Neuronal stem cell (in vitro differentiated cells): ENCODE measurements around the gene SP5.
"Not testable (repeated sequence)": the region's sequence is repeated elsewhere in the genome, so short reads cannot be mapped to it uniquely, and the experiment has no call there.

Source experiments
- DNase-seq: peaks from one replicate; pipeline ENCODE4 v3.0.0-alpha.2; 2013; ENCODE audit warnings: low spot score
- H2AFZ ChIP-seq: one replicate; pipeline ENCODE4 v1.6.1; 2013; ENCODE audit warnings: mild to moderate bottlenecking, low read length, inconsistent platforms
- H2AK5ac ChIP-seq: 2 replicates; pipeline ENCODE4 v1.6.1; 2013; ENCODE audit warnings: low read depth, mild to moderate bottlenecking, inconsistent platforms, low read length, moderate library complexity, mixed read lengths
- H2BK120ac ChIP-seq: 2 replicates; pipeline ENCODE4 v1.6.1; 2013; ENCODE audit warnings: low read depth, mild to moderate bottlenecking, inconsistent platforms, low read length, moderate library complexity, mixed read lengths
- H2BK12ac ChIP-seq: one replicate; pipeline ENCODE4 v1.6.1; 2013; ENCODE audit warnings: low read length, inconsistent platforms
- H2BK15ac ChIP-seq: 2 replicates; pipeline ENCODE4 v1.6.1; 2013; ENCODE audit warnings: mild to moderate bottlenecking, low read length, inconsistent platforms, mixed read lengths
- H2BK5ac ChIP-seq: one replicate; pipeline ENCODE4 v1.6.1; 2013; ENCODE audit warnings: inconsistent platforms, mild to moderate bottlenecking, low read length, moderate library complexity
- H3K14ac ChIP-seq: one replicate; pipeline ENCODE4 v1.6.1; 2013; ENCODE audit warnings: low read length, inconsistent platforms
- H3K18ac ChIP-seq: 2 replicates; pipeline ENCODE4 v1.6.1; 2013; ENCODE audit warnings: low read length, inconsistent platforms
- H3K23ac ChIP-seq: 2 replicates; pipeline ENCODE4 v1.6.1; 2013; ENCODE audit warnings: low read depth, mild to moderate bottlenecking, mixed read lengths, low read length, inconsistent platforms; ENCODE audit not compliant: poor library complexity
- H3K27ac ChIP-seq: replicated peaks from 3 replicates; pipeline ENCODE4 v1.5.1; 2013; ENCODE audit warnings: low read length, inconsistent platforms
- H3K27me3 ChIP-seq, 3 experiments: 2 replicates each; pipeline ENCODE4 v1.6.1; 2013; ENCODE audit warnings: low read length in 3 of 3, mild to moderate bottlenecking in 2 of 3, inconsistent platforms in 1 of 3, low read depth in 1 of 3, mixed read lengths in 1 of 3, moderate library complexity in 1 of 3; ENCODE audit not compliant: control insufficient read depth in 3 of 3, insufficient read depth in 3 of 3
- H3K36me3 ChIP-seq, 2 donors: replicated peaks in 1 of 2; 2 replicates each; pipeline ENCODE4 v1.6.1; 2013; ENCODE audit warnings: low read length in 2 of 2; ENCODE audit not compliant: control insufficient read depth in 2 of 2, insufficient read depth in 2 of 2
- H3K4ac ChIP-seq: 2 replicates; pipeline ENCODE4 v1.6.1; 2013; ENCODE audit warnings: inconsistent platforms, mild to moderate bottlenecking, low read length, moderate library complexity
- H3K4me1 ChIP-seq, 2 donors: 1 replicate in 1 of 2; 2 replicates in 1 of 2; pipeline ENCODE4 v1.6.1; 2013; ENCODE audit warnings: low read length in 2 of 2, low read depth in 1 of 2; ENCODE audit not compliant: control insufficient read depth in 2 of 2, insufficient read depth in 1 of 2
- H3K4me2 ChIP-seq: one replicate; pipeline ENCODE4 v1.6.1; 2013; ENCODE audit warnings: mild to moderate bottlenecking, low read length, inconsistent platforms; ENCODE audit not compliant: insufficient read depth, poor library complexity, severe bottlenecking
- H3K4me3 ChIP-seq, 2 donors: 2 replicates each; pipeline ENCODE4 v1.5.1; 2013; ENCODE audit warnings: low read length in 2 of 2, mild to moderate bottlenecking in 2 of 2, inconsistent platforms in 1 of 2, moderate library complexity in 1 of 2
- H3K79me1 ChIP-seq: one replicate; pipeline ENCODE4 v1.6.1; 2013; ENCODE audit warnings: low read depth, mild to moderate bottlenecking, inconsistent platforms, low read length, moderate library complexity
- H3K9ac ChIP-seq: one replicate; pipeline ENCODE4 v1.6.1; 2013; ENCODE audit warnings: mild to moderate bottlenecking, low read depth, low read length, inconsistent platforms; ENCODE audit not compliant: poor library complexity
- H3K9me3 ChIP-seq, 2 donors: replicated peaks in 1 of 2; 2 replicates each; pipeline versions ENCODE3 to v1.6.1; 2013; ENCODE audit warnings: low read length in 2 of 2, mild to moderate bottlenecking in 2 of 2, inconsistent platforms in 1 of 2, low read depth in 1 of 2, mixed read lengths in 1 of 2, moderate library complexity in 1 of 2; ENCODE audit not compliant: control insufficient read depth in 2 of 2, insufficient read depth in 1 of 2
- H4K8ac ChIP-seq: one replicate; pipeline ENCODE4 v1.6.1; 2013; ENCODE audit warnings: low read depth, mild to moderate bottlenecking, inconsistent platforms, low read length, moderate library complexity
- H4K91ac ChIP-seq: one replicate; pipeline ENCODE4 v1.6.1; 2013; ENCODE audit warnings: low read length, low read depth, mild to moderate bottlenecking, inconsistent platforms; ENCODE audit not compliant: poor library complexity
- WGBS, 2 donors: extraction: QIAGEN DNeasy Blood & Tissue Kit; methylation state at CpG; one replicate each; pipeline ENCODE4 v1.1.7; 2013; ENCODE audit warnings: missing lambda C conversion rate in 2 of 2, mixed read lengths in 1 of 2; ENCODE audit not compliant: insufficient read length in 2 of 2, insufficient replicate concordance in 1 of 2; ENCODE audit errors: extremely low coverage in 2 of 2; 5-methylcytosine and 5-hydroxymethylcytosine counted together

SP5 gene

GRCh38 chr2:170671079-170671478 is 44.1 kb upstream of the SP5 start:
- Histone ChIP-seq H3K27ac (no peak overlapping the region), H3K4me2 (no peak overlapping the region), H3K9me3 (no peaks in the 10 kb centered on the region), H3K14ac (no peak overlapping the region), H3K9ac (no peak overlapping the region), H2BK15ac (no peak overlapping the region), H4K91ac (no peak overlapping the region), H3K18ac (no peak overlapping the region), H3K27me3 (no peaks in the 10 kb centered on the region), H2BK12ac (no peak overlapping the region), H2BK120ac (no peak overlapping the region), H3K4ac (no peak overlapping the region), H3K36me3 (no peaks in the 10 kb centered on the region), H2AFZ (no peak overlapping the region), H3K4me3 (no peak overlapping the region), H4K8ac (no peak overlapping the region), H3K4me1 (no peaks in the 10 kb centered on the region), H2BK5ac (no peak overlapping the region), H3K23ac (no peak overlapping the region), H3K79me1 (no peaks in the 10 kb centered on the region), H2AK5ac (no peak overlapping the region)
- no peak for DNase-seq
- WGBS, 2 donors = no CpG with 5 or more reads among the region's 9 CpGs

- H3K4ac ChIP-seq, H2BK120ac ChIP-seq, H3K23ac ChIP-seq, H2AFZ ChIP-seq, H2BK15ac ChIP-seq, H3K79me1 ChIP-seq, H2BK5ac ChIP-seq, H3K4me2 ChIP-seq, H2AK5ac ChIP-seq, H3K27ac ChIP-seq, H4K8ac ChIP-seq, H3K4me1 ChIP-seq, H3K9me3 ChIP-seq, H3K18ac ChIP-seq, H3K9ac ChIP-seq, H3K14ac ChIP-seq, H4K91ac ChIP-seq, DNase-seq, H2BK12ac ChIP-seq, H3K36me3 ChIP-seq, H3K27me3 ChIP-seq, H3K4me3 ChIP-seq: not testable (repeated sequence)
Observed at GRCh38 chr2:170674282-170674681, 40.9 kb upstream of the SP5 start.

GRCh38 chr2:170675701-170676100 is 39.4 kb upstream of the SP5 start:
- no peak overlapping the region for H4K91ac ChIP-seq
- H4K8ac ChIP-seq = no peak overlapping the region
- H3K79me1 ChIP-seq = no peaks in the 10 kb centered on the region
- no peak for DNase-seq
- H2BK120ac ChIP-seq = no peak overlapping the region
- H3K4me3 ChIP-seq = no peak overlapping the region
- no peak overlapping the region for H3K14ac ChIP-seq
- H2BK12ac ChIP-seq = no peak overlapping the region
- H2BK15ac ChIP-seq = no peak overlapping the region
- no peak overlapping the region for H3K4me2 ChIP-seq
- no peak overlapping the region for H2AK5ac ChIP-seq
- H3K4me1 ChIP-seq = peaks cover 0 to 7% of the 10 kb centered on the region in 2 donors
- H3K23ac ChIP-seq = no peak overlapping the region
- no peak overlapping the region for H2BK5ac ChIP-seq
- H3K9ac ChIP-seq = no peak overlapping the region
- H3K18ac ChIP-seq = no peak overlapping the region
- peaks cover 0 to 1% of the 10 kb centered on the region in 2 donors for H3K36me3 ChIP-seq
- H3K27ac ChIP-seq = no peak overlapping the region
- no peaks in the 10 kb centered on the region for H3K9me3 ChIP-seq
- H2AFZ ChIP-seq = no peak overlapping the region
- peaks cover 0 to 3% (median 0%) of the 10 kb centered on the region in 3 experiments for H3K27me3 ChIP-seq
- H3K4ac ChIP-seq = no peak overlapping the region
- no CpG with 5 or more reads among the region's 6 CpGs for WGBS, 2 donors

GRCh38 chr2:170679607-170680079 is 35.5 kb upstream of the SP5 start:
- no peak overlapping the region for H3K4ac ChIP-seq
- H2BK5ac ChIP-seq = no peak overlapping the region
- H3K9ac ChIP-seq = no peak overlapping the region
- no peak overlapping the region for H3K4me2 ChIP-seq
- H2BK120ac ChIP-seq = no peak overlapping the region
- no peaks in the 10 kb centered on the region for H3K9me3 ChIP-seq
- no peak overlapping the region for H2AFZ ChIP-seq
- peak overlapping the region; percentile 55 for H2BK15ac ChIP-seq
- DNase-seq = no peak
- H3K14ac ChIP-seq = peak overlapping the region; percentile 50
- H4K91ac ChIP-seq = no peak overlapping the region
- H3K79me1 ChIP-seq = no peaks in the 10 kb centered on the region
- H2BK12ac ChIP-seq = no peak overlapping the region
- H3K23ac ChIP-seq = no peak overlapping the region
- WGBS, 2 donors = no CpG with 5 or more reads among the region's 5 CpGs
- peaks cover 0 to 7% of the 10 kb centered on the region in 2 donors for H3K4me1 ChIP-seq
- peaks cover 0 to 1% of the 10 kb centered on the region in 2 donors for H3K36me3 ChIP-seq
- H3K27ac ChIP-seq = no peak overlapping the region
- no peak overlapping the region for H2AK5ac ChIP-seq
- peak overlapping the region; percentile 78 for H3K18ac ChIP-seq
- H4K8ac ChIP-seq = no peak overlapping the region
- H3K27me3 ChIP-seq = peaks cover 0 to 6% (median 0%) of the 10 kb centered on the region in 3 experiments
- H3K4me3 ChIP-seq = no peak overlapping the region
